Daoy (cell line): ENCODE measurements around the gene BFAR. TPM values are rescaled to one million over a fixed set of nuclear protein-coding genes. Genes with fewer than 3 reads are reported as not detected.
"Not testable (repeated sequence)": the region's sequence is repeated elsewhere in the genome, so short reads cannot be mapped to it uniquely, and the experiment has no call there.

Experiments used
- DNase-seq: peaks from one replicate; pipeline ENCODE4 v3.0.0-alpha.2; 2015; ENCODE audit warnings: low read depth
- total RNA-seq: library from RNA; depleted of rRNA; stranded (reverse); fragments of >200 nt; shearing (Covaris generic); gene quantifications from 2 replicates; pipeline ENCODE4 v1.2.3, GENCODE V29; 2014

The BFAR gene
- total RNA-seq, 1 experiment from 2014 or later = 72.1 TPM

GRCh38 chr16:14636179-14636950 lies 3.6 kb downstream of the BFAR start:
- DNase-seq = not testable (repeated sequence)

DNA sequence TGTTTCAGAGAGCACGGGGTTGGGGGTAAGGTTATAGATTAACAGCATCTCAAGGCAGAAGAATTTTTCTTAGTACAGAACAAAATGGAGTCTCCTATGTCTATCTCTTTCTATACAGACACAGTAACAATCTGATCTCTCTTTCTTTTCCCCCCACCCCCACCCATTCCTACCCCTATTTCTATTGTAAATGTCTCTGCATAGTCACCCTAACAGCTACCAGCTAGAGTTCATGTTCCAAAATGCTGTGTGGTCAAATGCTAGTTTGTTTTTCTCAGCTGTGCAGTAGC lies 4.1 kb downstream of the BFAR start:
- not testable (repeated sequence) for DNase-seq

DNA sequence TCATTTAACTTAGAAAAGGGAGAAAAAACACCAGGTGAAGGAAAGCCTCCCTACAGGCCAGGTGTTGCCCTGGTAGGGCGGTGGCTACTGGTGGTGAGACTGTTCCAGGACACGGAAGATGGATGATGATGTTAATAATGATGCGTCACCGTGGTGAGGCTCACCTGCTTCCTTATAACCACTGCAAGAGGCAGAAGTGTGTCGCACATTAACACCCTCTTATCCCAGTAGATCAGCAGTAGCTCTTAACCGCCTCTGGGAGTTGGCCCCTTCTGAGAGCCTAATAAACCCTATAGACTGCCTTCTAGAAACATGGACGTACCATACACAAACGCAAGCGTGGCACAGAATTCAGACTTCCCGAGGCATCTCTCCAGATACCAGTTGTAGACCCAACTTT lies 7.8 kb downstream of the BFAR start:
- DNase-seq = no peak

DNA sequence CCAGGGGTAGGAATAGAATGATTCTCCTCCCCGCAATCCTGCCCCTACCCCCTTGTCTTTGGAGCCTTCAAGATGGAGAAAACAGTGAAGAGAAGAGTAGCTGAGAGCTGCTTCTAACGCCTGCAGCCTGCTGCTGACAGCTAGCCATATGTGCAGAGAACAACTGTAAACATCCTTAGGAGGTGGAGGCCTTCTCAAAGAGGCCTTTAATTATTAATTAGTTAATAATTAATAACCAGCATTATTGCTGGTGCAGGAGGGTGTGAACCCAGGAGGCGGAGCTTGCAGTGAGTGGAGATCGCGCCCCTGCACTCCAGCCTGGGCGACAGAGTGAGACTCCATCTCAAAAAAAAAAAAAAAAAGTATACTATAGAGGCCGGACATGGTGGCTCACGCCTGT lies 8.5 kb downstream of the BFAR start:
- no peak for DNase-seq

GRCh38 chr16:14641926-14642325 lies 9.2 kb downstream of the BFAR start:
- DNase-seq = no peak

GRCh38 chr16:14649816-14650215 lies 17.1 kb downstream of the BFAR start:
- DNase-seq = no peak

DNA sequence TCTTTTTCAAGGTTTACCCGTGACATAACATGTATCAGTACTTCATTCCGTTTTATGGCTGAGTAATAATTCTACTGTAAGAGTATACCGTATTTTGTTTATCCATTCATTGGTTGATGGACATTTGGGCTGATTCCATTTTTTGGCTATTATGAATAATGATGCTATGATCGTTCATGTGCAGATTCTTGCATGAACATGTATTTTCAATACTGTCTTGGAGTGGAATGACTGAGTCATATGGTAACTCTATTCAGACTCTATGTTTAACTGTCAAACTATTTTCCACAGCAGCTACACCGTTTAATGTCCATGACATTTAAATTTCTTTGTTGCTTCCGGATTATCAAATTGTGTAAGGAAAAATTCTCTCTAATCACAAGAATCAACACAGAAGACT lies 17.9 kb downstream of the BFAR start:
- DNase-seq = no peak

DNA sequence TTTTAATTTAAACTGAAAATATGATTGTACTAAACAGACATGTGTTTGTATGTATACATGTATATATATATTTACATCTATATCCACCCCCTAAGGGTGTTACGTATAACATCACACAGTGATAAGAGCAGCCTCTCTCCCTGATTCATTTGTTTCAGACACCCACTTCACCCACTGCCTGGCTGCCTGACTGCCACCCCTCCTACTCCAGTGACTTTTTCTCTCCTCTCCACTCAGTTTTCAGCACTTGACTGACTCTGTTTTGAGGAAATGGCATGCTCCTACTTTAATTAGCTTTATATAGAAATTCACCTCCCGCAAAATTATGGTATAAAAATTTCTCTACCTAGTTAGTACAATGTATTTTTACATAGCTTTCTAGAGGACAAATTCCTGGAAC lies 20.0 kb downstream of the BFAR start:
- no peak for DNase-seq

GRCh38 chr16:14658063-14658462 lies 25.3 kb downstream of the BFAR start:
- no peak for DNase-seq

DNA sequence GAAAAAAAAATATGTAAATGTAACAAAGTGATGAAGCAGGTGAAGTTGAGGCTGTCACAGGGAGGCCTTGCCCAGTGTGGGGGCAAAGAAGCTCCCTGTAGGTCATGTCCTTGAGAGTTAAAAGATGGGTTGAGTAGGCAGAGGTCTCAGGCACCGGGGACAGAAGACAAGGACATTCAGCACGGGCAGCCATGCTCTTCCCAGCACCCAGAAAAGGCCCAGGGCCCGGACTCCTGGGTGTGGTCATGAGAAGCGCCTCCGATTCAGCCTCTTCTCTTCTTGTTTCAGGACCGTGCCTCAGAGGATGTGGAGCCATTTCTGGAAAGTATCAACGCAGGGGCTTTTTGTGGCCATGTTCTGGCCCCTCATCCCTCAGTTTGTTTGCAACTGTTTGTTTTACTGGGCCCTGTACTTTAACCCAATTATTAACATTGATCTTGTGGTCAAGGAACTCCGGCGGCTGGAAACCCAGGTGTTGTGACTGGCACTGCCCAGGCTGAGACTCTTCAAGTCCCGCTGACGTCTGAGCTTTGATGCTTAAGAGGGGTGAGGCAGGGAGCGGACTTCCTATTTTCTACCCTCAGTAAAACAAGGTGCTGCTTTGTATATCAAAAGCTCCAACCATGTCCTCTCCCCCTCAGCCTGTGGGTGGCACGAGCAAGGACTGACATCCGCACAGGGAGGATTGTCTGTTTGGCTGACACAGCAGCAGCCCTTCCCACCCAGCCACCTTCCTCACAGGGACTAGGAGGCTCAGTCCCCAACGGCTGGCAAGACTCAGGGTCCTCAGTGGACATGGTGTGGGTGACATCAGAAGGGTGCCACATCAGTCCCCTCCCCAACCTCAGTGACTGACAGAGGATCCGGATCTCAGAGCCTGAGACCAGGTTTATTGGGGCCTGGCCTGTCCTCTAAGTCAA lies 34.9 kb downstream of the BFAR start:
- no peak for DNase-seq

- no peak for DNase-seq
Measured at GRCh38 chr16:14668556-14669223, 35.9 kb downstream of the BFAR start.

GRCh38 chr16:14669776-14670175 lies 37.0 kb downstream of the BFAR start:
- DNase-seq = peak; percentile 14

- DNase-seq = no peak
Measured at GRCh38 chr16:14672403-14672971, 39.7 kb downstream of the BFAR start.

GRCh38 chr16:14676633-14677032 lies 43.9 kb downstream of the BFAR start:
- no peak for DNase-seq

DNA sequence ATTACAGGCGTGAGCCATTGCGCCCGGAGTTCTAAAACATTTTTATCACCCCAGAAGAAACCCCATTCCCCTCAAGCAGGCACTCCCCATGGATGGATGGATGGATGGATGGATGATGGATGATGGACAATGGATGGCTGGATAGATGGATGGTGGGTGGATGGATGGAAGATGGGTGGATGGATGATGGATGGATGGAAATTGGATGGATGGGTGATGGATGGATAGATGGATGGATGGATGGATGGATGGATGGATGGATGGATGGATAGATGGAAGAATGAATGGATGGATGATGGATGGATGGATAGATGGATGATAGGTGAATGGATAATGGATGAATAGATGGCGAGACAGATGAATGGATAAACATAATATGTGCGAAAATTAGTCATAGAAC lies 44.9 kb downstream of the BFAR start:
- DNase-seq = no peak

- no peak for DNase-seq
Measured at GRCh38 chr16:14678748-14679497, 46.2 kb downstream of the BFAR start.

- not testable (repeated sequence) for DNase-seq
Measured at GRCh38 chr16:14680396-14680795, 47.6 kb downstream of the BFAR start.

GRCh38 chr16:14681115-14681514 lies 48.4 kb downstream of the BFAR start:
- no peak for DNase-seq

DNA sequence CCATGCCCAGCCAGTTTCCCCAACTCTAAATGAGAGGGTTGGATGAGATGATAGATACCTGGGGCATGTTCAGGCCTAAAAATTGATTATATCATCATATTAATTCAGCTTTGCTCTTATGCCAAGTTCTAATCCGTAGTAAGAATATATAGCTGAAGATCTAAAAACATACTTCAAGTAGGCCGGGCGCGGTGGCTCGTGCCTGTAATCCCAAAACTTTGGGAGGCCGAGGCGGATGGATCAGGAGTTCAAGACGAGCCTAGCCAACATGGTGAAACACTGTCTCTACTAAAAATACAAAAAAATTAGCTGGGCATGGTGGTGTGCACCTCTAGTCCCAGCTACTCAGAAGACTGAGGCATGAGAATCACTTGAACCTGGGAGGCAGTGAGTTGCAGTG lies 49.4 kb downstream of the BFAR start:
- DNase-seq = no peak

DNA sequence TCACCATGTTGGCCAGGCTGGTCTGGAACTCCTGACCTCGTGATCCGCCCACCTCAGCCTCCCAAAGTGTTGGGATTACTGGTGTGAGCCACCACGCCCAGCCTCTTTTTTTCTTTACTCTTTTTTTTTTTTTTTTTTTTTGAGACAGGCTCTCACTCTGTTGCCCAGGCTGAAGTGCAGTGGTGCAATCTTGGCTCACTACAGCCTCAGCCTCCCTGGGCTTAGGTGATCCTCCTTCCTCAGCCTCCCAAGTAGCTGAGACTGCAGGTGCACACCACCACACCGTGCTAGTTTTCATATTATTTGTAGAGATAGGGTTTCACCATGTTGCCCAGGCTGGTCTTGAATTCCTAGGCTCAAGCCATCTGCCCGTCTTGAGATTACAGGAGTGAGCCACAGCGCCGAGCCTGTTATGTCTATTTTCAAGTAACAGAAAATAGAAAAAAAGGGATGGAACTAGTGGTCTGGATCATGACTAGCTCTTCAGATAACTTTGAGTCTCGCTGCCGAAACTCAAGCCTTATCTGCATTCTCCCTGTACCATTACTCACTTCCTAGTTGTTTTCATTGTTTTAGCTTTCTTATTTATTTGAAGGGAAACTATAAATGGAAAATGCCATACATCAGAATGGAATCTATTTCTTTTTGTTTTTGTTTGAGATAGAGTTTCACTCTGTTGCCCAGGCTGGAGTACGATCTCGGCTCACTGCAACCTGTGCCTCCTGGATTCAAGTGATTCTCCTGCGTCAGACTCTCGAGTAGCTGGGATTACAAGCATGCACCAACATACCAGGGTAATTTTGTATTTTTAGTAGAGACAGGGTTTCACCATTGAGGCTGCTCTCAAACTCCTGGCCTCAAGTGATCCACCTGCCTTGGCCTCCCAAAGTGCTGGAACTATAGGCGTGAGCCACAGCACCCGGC lies 53.4 kb downstream of the BFAR start:
- DNase-seq = not testable (repeated sequence)
